Peyer's patch (tissue), 4 donors: ENCODE results near the gene PHACTR3.

Experiments used
- POLR2A ChIP-seq, 2 donors: fragments of 450-650 bp; IDR thresholded peaks; one replicate each; pipeline ENCODE4 v1.5.1; 2017; ENCODE audit warnings: antibody characterized with exemption in 2 of 2, mild to moderate bottlenecking in 2 of 2, moderate library complexity in 2 of 2
- TF ChIP-seq, protein P1 (sequence below), 6 experiments: fragments of 450-650 bp in 4 of 6; fragments of 200-600 bp in 2 of 6; sonication (generic) in 1 of 6; IDR thresholded peaks; one replicate each; pipeline ENCODE4 v1.5.1; 2017 to 2019; ENCODE audit warnings: antibody characterized with exemption in 6 of 6, mild to moderate bottlenecking in 3 of 6, moderate library complexity in 1 of 6

DNA sequence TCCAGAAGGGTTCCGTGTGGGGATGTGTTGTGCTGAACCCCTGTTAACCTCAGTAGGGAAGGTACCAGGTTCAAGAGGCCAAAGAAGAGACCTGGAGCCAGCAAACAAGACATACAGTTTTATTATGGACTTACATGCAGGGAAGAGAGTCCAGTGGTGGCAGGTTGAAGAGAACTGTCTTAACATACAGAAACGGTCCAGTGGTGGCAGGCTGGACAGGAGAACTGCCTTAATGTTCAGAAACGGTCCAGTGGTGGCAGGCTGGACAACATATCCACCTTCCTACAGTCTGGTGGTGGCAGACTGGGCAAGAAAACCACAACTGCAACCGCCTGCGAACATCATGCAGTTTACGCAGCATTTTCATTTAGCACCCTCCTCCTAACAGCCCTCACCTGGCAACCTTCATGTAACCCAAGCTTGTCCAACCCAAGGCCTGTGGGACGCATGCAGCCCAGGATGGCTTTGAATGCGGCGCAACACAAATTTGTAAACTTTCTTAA lies 75.9 kb downstream of the PHACTR3 start:
- TF ChIP-seq, protein P1, sequence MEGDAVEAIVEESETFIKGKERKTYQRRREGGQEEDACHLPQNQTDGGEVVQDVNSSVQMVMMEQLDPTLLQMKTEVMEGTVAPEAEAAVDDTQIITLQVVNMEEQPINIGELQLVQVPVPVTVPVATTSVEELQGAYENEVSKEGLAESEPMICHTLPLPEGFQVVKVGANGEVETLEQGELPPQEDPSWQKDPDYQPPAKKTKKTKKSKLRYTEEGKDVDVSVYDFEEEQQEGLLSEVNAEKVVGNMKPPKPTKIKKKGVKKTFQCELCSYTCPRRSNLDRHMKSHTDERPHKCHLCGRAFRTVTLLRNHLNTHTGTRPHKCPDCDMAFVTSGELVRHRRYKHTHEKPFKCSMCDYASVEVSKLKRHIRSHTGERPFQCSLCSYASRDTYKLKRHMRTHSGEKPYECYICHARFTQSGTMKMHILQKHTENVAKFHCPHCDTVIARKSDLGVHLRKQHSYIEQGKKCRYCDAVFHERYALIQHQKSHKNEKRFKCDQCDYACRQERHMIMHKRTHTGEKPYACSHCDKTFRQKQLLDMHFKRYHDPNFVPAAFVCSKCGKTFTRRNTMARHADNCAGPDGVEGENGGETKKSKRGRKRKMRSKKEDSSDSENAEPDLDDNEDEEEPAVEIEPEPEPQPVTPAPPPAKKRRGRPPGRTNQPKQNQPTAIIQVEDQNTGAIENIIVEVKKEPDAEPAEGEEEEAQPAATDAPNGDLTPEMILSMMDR (IDR thresholded peaks at IDR 0.05) = no peak
- no peak for TF ChIP-seq POLR2A (IDR thresholded peaks at IDR 0.05)
